HepG2 (cell line): Measurements from ENCODE around the gene CELA2B. TPM values are rescaled to one million over a fixed set of nuclear protein-coding genes. Genes with fewer than 3 reads are reported as not detected.

Source experiments
- ATAC-seq: fragments of 200-7000 bp; cut with Tn5 transposase; 3 replicates; pipeline ENCODE4 v1.9.1; 2020; ENCODE audit warnings: mild to moderate bottlenecking, moderate library complexity
- BruUV-seq: library from RNA; stranded (reverse); fragments of 400-500 nt; replicated peaks from 2 replicates; lab custom pipeline; 2021; lab: Mats Ljungman, UMichigan
- CTCF ChIA-PET: fragments of 300-600 bp; formaldehyde crosslinking; extraction: SDS; loops from one replicate; lab custom pipeline; 2021; ENCODE audit warnings: low total read pairs, inconsistent platforms, low intra/inter-chr PET ratio; lab: Yijun Ruan, JAX
- POLR2A ChIA-PET: fragments of 350-600 bp; sonication (Branson Sonifier 250); formaldehyde crosslinking; loops from one replicate; lab custom pipeline; 2020; ENCODE audit warnings: antibody characterized with exemption, inconsistent platforms; lab: Yijun Ruan, JAX
- DNase-seq: peaks from one replicate; pipeline ENCODE4 v3.0.0-alpha.2; 2015; ENCODE audit warnings: low spot score
- FAIRE-seq: peaks from 3 replicates; lab custom pipeline; 2011; peaks lifted over from hg19 to GRCh38; lab: Jason Lieb, UNC
- H2AFZ ChIP-seq: one replicate; pipeline ENCODE4 v1.6.1; 2011; ENCODE audit warnings: low read length, inconsistent platforms
- H3K27ac ChIP-seq: fragments of 300-600 bp; 3 replicates; pipeline ENCODE4 v1.8.0; 2011; ENCODE audit warnings: mixed run types, mild to moderate bottlenecking, mixed read lengths, low read length, inconsistent platforms; ENCODE audit not compliant: insufficient read depth; ENCODE audit errors: extremely low read length
- H3K27me3 ChIP-seq, 2 experiments: fragments of 200-600 bp in 1 of 2; 2 replicates in 1 of 2; 3 replicates in 1 of 2; pipeline versions ENCODE4 v1.6.0 to v1.8.0; 2011; ENCODE audit warnings: low read length in 2 of 2, mild to moderate bottlenecking in 2 of 2, moderate library complexity in 2 of 2, inconsistent platforms in 1 of 2; ENCODE audit not compliant: insufficient read depth in 2 of 2, control insufficient read depth in 1 of 2
- H3K36me3 ChIP-seq, 2 experiments: fragments of 200-600 bp in 1 of 2; replicated peaks in 1 of 2; 2 replicates in 1 of 2; 3 replicates in 1 of 2; pipeline versions ENCODE4 v1.5.1 to v1.8.0; 2011; ENCODE audit warnings: low read length in 2 of 2, inconsistent platforms in 1 of 2; ENCODE audit not compliant: insufficient read depth in 2 of 2, control insufficient read depth in 1 of 2
- H3K4me1 ChIP-seq: 2 replicates; pipeline ENCODE4 v1.5.1; 2012; ENCODE audit warnings: low read length, inconsistent platforms; ENCODE audit not compliant: insufficient read depth
- H3K4me2 ChIP-seq: 2 replicates; pipeline ENCODE4 v1.6.0; 2011; ENCODE audit warnings: low read depth, low read length, inconsistent platforms
- H3K4me3 ChIP-seq, 3 experiments: fragments of 200-600 bp in 1 of 3; sonication (generic), shearing (Covaris generic) in 1 of 3; replicated peaks in 1 of 3; 2 replicates each; pipeline ENCODE4 v1.5.1; 2011 to 2016; ENCODE audit warnings: low read length in 3 of 3, inconsistent platforms in 2 of 3, low read depth in 2 of 3, mild to moderate bottlenecking in 2 of 3, control low read depth in 1 of 3, mixed read lengths in 1 of 3; ENCODE audit not compliant: insufficient read depth in 1 of 3
- H3K79me2 ChIP-seq: one replicate; pipeline ENCODE4 v1.6.1; 2011; ENCODE audit warnings: low read length, inconsistent platforms; ENCODE audit not compliant: insufficient read depth
- H3K9ac ChIP-seq: 2 replicates; pipeline ENCODE4 v1.6.0; 2011; ENCODE audit warnings: mild to moderate bottlenecking, low read depth, low read length, inconsistent platforms; ENCODE audit not compliant: insufficient read depth
- H3K9me3 ChIP-seq: 2 replicates; pipeline ENCODE4 v1.5.1; 2012; ENCODE audit warnings: mild to moderate bottlenecking, low read length
- H4K20me1 ChIP-seq: 2 replicates; pipeline ENCODE4 v1.6.0; 2011; ENCODE audit warnings: inconsistent platforms, mild to moderate bottlenecking, low read length, moderate library complexity; ENCODE audit not compliant: insufficient read depth
- EHMT2 ChIP-seq: fragments of 200-600 bp; sonication (generic); IDR thresholded peaks from 2 replicates; pipeline ENCODE4 v1.7.0; 2017; ENCODE audit warnings: antibody characterized with exemption, low read depth, low read length, borderline replicate concordance
- ETV5 ChIP-seq: IDR thresholded peaks from 2 replicates; pipeline ENCODE4 v1.6.1; 2018; ENCODE audit warnings: missing biosample characterization, missing genetic modification reagents, inconsistent platforms, borderline replicate concordance
- HDAC2 ChIP-seq: sonication (generic); formaldehyde crosslinking; IDR thresholded peaks from 2 replicates; pipeline ENCODE4 v1.4.0; 2020; ENCODE audit warnings: missing genetic modification reagents
- KAT8 ChIP-seq: IDR thresholded peaks from 2 replicates; pipeline ENCODE4 v1.6.1; 2016; ENCODE audit warnings: missing genetic modification reagents, missing compliant biosample characterization
- KDM1A ChIP-seq: IDR thresholded peaks from 2 replicates; pipeline ENCODE4 v1.6.1; 2016; ENCODE audit warnings: missing compliant biosample characterization
- KDM5B ChIP-seq: sonication (generic); formaldehyde crosslinking; IDR thresholded peaks from 2 replicates; pipeline ENCODE4 v1.4.0; 2020; ENCODE audit warnings: missing genetic modification reagents, mild to moderate bottlenecking, borderline replicate concordance
- KMT2A ChIP-seq: sonication (generic); formaldehyde crosslinking; IDR thresholded peaks from 2 replicates; pipeline ENCODE4 v1.4.0; 2020; ENCODE audit warnings: missing genetic modification reagents
- MAFF ChIP-seq: IDR thresholded peaks from 2 replicates; pipeline ENCODE4 v1.6.1; 2011; ENCODE audit warnings: low read depth, low read length, improper control_type of control experiment
- MED1 ChIP-seq: sonication (generic); formaldehyde crosslinking; IDR thresholded peaks from 2 replicates; pipeline ENCODE4 v1.4.0; 2020; ENCODE audit warnings: missing genetic modification reagents
- SAP130 ChIP-seq: IDR thresholded peaks from 2 replicates; pipeline ENCODE4 v1.6.1; 2016; ENCODE audit warnings: low read depth
- SIN3A ChIP-seq: IDR thresholded peaks from 2 replicates; pipeline ENCODE4 v1.6.1; 2011; ENCODE audit warnings: low read depth, mild to moderate bottlenecking, control low read depth, low read length, borderline replicate concordance
- YEATS4 ChIP-seq: sonication (generic); formaldehyde crosslinking; IDR thresholded peaks from 2 replicates; pipeline ENCODE4 v1.4.0; 2020; ENCODE audit warnings: missing genetic modification reagents, borderline replicate concordance
- ZNF333 ChIP-seq: sonication (generic); formaldehyde crosslinking; IDR thresholded peaks from 2 replicates; pipeline ENCODE4 v1.4.0; 2020; ENCODE audit warnings: mild to moderate bottlenecking, missing genetic modification reagents, borderline replicate concordance
- ZNF430 ChIP-seq: sonication (generic); formaldehyde crosslinking; IDR thresholded peaks from 2 replicates; pipeline ENCODE4 v1.9.0; 2021; ENCODE audit warnings: mild to moderate bottlenecking, missing genetic modification reagents
- WGBS: methylation state at CpG from one replicate; pipeline ENCODE4 v1.1.6; 2017; ENCODE audit warnings: low lambda C conversion rate; 5-methylcytosine and 5-hydroxymethylcytosine counted together
- in situ Hi-C: cut with HindIII; loops from 2 replicates; pipeline ENCODE4 v1.10.0; 2017; ENCODE audit warnings: low pct_unique_long_range_greater_than_20kb; ENCODE audit not compliant: extremely low pct_ligation_motif_present
- intact Hi-C: fragments of 100-400 bp; cut with micrococcal nuclease; formaldehyde crosslinking; loops from one replicate; pipeline ENCODE4 v1.10.0; 2022; ENCODE audit not compliant: unreplicated experiment
- polyA plus RNA-seq, 8 experiments: library from polyadenylated mRNA; depleted of rRNA in 3 of 8; stranded (reverse) in 7 of 8; unstranded in 1 of 8; fragments of >200 nt; fragmentation: Illumina TruSeq in 4 of 8; extraction: Trizol in 4 of 8; gene quantifications; 2 replicates each; pipeline versions ENCODE4 v1.2.1 to v1.2.3, GENCODE V29; 2011 to 2016; ENCODE audit warnings: low read depth in 4 of 8, missing spikeins in 1 of 8, mixed read lengths in 1 of 8; ENCODE audit not compliant: insufficient read depth in 1 of 8
- total RNA-seq, 5 experiments: library from RNA; depleted of rRNA; stranded (reverse); fragments of >200 nt; fragmentation: Illumina TruSeq; extraction: Trizol; gene quantifications; 2 replicates each; pipeline ENCODE4 v1.2.3, GENCODE V29; 2016; ENCODE audit warnings: low read depth in 1 of 5
- TF ChIP-seq, protein P1 (sequence below): sonication (generic); formaldehyde crosslinking; IDR thresholded peaks from 2 replicates; pipeline ENCODE4 v1.4.0; 2020; ENCODE audit warnings: missing genetic modification reagents
- TF ChIP-seq, protein P2 (sequence below): sonication (generic); formaldehyde crosslinking; IDR thresholded peaks from 2 replicates; pipeline ENCODE4 v1.4.0; 2020; ENCODE audit warnings: missing genetic modification reagents

CELA2B gene
- total and polyA plus RNA-seq, 2 of the 13 experiments (the other 11 are each of a cell fraction or from before 2014, with no cell fraction given) = not detected

DNA sequence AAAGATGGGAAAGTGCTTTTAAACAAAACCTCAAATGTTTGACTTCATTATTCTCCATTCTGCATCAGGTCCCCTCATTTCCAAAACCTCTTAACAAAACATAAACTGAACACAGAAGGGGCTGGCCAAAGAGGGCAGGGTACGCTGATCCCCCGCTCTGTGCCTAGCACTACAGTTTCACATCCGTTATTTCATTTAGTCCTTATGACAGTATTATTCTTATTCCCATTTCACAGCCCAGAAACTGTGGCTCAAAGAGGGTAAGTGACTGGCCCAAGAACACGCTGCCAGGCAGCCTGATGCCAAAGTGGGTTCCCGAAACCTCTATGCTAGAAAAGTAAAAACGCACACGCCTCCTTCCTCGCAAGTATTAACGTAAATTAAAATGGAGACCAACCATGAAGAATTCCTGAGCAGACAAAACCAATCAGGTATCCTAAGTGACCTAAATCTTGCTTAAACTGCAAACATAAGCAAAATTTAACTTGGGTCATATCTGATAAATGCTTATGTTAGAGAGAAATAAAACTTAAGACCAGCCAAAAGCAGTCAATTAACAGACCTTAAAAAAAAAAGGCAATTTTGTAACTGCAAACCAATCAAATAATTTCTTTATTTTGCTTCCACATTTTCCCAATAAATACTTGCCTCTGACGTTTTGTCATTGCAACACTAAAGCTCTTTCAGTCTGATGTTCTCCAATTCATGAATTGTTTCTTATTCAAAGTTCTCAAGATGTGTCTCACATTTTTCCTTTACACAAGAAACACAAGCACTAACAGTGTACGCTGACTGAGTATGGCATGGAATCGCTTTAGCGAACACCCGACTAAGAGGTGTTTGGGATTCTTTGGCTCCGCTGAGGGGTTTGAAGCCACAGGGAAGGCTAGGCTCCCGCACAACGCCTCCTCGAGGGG lies 47.5 kb downstream of the CELA2B start (continued):
- TF ChIP-seq MAFF = peak; percentile 92

DNA sequence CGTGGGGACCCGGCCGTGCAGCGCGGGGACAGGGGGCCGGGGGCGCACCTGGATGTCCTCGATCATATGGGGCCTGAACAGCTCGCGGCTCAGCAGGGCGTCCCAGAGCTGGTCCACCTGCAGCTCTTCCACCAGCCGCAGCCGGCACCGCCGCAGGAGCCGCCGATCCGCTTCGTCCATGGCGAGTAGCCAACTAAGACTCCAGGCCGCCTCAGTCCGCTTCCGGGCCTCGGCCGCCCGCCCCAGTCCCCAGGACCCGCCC lies 48.0 kb downstream of the CELA2B start, which contains the start of gene CASP9:
Gene CASP9, minus strand, starts transcription at position 195 of the 262 bp plus-strand sequence. Its CDS starts 15 bp downstream, at position 180.
- intact Hi-C loops = loop anchor here (10.0 kb wide), 1 partner anchor 81 kb away; no protein-coding TSS in a partner anchor
- H3K9me3 ChIP-seq = no peaks in the 10 kb centered on the region
- peaks cover 47% of the 10 kb centered on the region for H3K4me1 ChIP-seq
- peak within 1 kb of the TSS; percentile 91 for H3K27ac ChIP-seq
- H3K4me2 ChIP-seq = peak within 1 kb of the TSS; percentile 74
- peak within 1 kb of the TSS; percentile 86 for H3K9ac ChIP-seq
- WGBS = 0% methylated on average over 1 of the region's 27 CpGs
- in situ Hi-C loops = no loop called here
- ChIA-PET POLR2A (interaction anchor here (0.7 to 0.8 kb wide), 2 partner anchors 47 to 94 kb away, joined by 3 read pairs; partner anchors contain the start of gene DDI2), CTCF (no interaction called here)
- no peaks in the 10 kb centered on the region for H3K36me3 ChIP-seq
- ATAC-seq (peak; percentile 64; the same call in 2 of the 3 replicates), FAIRE-seq (no peak), DNase-seq (no peak)
- H2AFZ ChIP-seq = peak within 1 kb of the TSS; percentile 10
- H3K4me3 ChIP-seq = peak within 1 kb of the TSS; percentile 83 to 97 (median 93)
- H3K27me3 ChIP-seq = no peaks in the 10 kb centered on the region; a peak in 1 of 5 replicates
- H4K20me1 ChIP-seq = peaks cover 4% of the 10 kb centered on the region; the same call in 1 of the 2 replicates
- BruUV-seq = no TSS peak
- H3K79me2 ChIP-seq = peaks cover 18% of the 10 kb centered on the region
- 0 out of 2 replicates have a peak, but pooled peaks have one; percentile 38 for TF ChIP-seq YEATS4 (CRISPR knock-in tag)
- 0 out of 2 replicates have a peak, but pooled peaks have one; percentile 51 for TF ChIP-seq KDM5B
- TF ChIP-seq ZNF333 (CRISPR knock-in tag) = no peak
- TF ChIP-seq ZNF430 (CRISPR knock-in tag) = no peak
- peak; percentile 48; the same call in 1 of the 2 replicates for TF ChIP-seq ETV5 (CRISPR knock-in tag)
- TF ChIP-seq, protein P1, sequence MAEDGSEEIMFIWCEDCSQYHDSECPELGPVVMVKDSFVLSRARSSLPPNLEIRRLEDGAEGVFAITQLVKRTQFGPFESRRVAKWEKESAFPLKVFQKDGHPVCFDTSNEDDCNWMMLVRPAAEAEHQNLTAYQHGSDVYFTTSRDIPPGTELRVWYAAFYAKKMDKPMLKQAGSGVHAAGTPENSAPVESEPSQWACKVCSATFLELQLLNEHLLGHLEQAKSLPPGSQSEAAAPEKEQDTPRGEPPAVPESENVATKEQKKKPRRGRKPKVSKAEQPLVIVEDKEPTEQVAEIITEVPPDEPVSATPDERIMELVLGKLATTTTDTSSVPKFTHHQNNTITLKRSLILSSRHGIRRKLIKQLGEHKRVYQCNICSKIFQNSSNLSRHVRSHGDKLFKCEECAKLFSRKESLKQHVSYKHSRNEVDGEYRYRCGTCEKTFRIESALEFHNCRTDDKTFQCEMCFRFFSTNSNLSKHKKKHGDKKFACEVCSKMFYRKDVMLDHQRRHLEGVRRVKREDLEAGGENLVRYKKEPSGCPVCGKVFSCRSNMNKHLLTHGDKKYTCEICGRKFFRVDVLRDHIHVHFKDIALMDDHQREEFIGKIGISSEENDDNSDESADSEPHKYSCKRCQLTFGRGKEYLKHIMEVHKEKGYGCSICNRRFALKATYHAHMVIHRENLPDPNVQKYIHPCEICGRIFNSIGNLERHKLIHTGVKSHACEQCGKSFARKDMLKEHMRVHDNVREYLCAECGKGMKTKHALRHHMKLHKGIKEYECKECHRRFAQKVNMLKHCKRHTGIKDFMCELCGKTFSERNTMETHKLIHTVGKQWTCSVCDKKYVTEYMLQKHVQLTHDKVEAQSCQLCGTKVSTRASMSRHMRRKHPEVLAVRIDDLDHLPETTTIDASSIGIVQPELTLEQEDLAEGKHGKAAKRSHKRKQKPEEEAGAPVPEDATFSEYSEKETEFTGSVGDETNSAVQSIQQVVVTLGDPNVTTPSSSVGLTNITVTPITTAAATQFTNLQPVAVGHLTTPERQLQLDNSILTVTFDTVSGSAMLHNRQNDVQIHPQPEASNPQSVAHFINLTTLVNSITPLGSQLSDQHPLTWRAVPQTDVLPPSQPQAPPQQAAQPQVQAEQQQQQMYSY (CRISPR knock-in tag) = peak; percentile 86
- peak; percentile 41; the same call in 1 of the 2 replicates for TF ChIP-seq KAT8
- peak; percentile 67; the same call in 1 of the 2 replicates for TF ChIP-seq SIN3A
- no peak for TF ChIP-seq EHMT2
- TF ChIP-seq, protein P2, sequence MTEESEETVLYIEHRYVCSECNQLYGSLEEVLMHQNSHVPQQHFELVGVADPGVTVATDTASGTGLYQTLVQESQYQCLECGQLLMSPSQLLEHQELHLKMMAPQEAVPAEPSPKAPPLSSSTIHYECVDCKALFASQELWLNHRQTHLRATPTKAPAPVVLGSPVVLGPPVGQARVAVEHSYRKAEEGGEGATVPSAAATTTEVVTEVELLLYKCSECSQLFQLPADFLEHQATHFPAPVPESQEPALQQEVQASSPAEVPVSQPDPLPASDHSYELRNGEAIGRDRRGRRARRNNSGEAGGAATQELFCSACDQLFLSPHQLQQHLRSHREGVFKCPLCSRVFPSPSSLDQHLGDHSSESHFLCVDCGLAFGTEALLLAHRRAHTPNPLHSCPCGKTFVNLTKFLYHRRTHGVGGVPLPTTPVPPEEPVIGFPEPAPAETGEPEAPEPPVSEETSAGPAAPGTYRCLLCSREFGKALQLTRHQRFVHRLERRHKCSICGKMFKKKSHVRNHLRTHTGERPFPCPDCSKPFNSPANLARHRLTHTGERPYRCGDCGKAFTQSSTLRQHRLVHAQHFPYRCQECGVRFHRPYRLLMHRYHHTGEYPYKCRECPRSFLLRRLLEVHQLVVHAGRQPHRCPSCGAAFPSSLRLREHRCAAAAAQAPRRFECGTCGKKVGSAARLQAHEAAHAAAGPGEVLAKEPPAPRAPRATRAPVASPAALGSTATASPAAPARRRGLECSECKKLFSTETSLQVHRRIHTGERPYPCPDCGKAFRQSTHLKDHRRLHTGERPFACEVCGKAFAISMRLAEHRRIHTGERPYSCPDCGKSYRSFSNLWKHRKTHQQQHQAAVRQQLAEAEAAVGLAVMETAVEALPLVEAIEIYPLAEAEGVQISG (CRISPR knock-in tag) = peak; percentile 73; the same call in 1 of the 2 replicates
- TF ChIP-seq KDM1A (CRISPR knock-in tag) = no peak
- peak; percentile 63; the same call in 1 of the 2 replicates for TF ChIP-seq KMT2A
- peak; percentile 67; the same call in 1 of the 2 replicates for TF ChIP-seq SAP130
- TF ChIP-seq HDAC2 (CRISPR knock-in tag) = 0 out of 2 replicates have a peak, but pooled peaks have one; percentile 18
- peak; percentile 26; the same call in 1 of the 2 replicates for TF ChIP-seq MED1 (CRISPR knock-in tag)
